Neural crest cell (in vitro differentiated cells): ENCODE data around the gene ASH1L. TPM values are rescaled to one million over a fixed set of nuclear protein-coding genes. Genes with fewer than 3 reads are reported as not detected.
A peak's percentile ranks its signal among the peaks of the same experiment; 100 is the strongest.
"Not testable (repeated sequence)": the region's sequence is repeated elsewhere in the genome, so short reads cannot be mapped to it uniquely, and the experiment has no call there.

ENCODE experiments used
- DNase-seq: peaks from one replicate; pipeline ENCODE4 v3.0.0; 2021; ENCODE audit warnings: low read depth, mixed read lengths, low spot score
- H3K27ac Mint-ChIP-seq: one replicate; pipeline ENCODE4 v1.8.0; 2021; ENCODE audit warnings: mild to moderate bottlenecking, mixed read lengths; ENCODE audit not compliant: unreplicated experiment
- H3K27me3 Mint-ChIP-seq: 2 replicates; pipeline ENCODE4 v1.8.0; 2021; ENCODE audit warnings: low read depth, mild to moderate bottlenecking, mixed read lengths
- H3K36me3 Mint-ChIP-seq: 2 replicates; pipeline ENCODE4 v1.8.0; 2021; ENCODE audit warnings: low read depth, mild to moderate bottlenecking, mixed read lengths
- H3K4me1 Mint-ChIP-seq: 2 replicates; pipeline ENCODE4 v1.8.0; 2021; ENCODE audit warnings: mixed read lengths
- H3K4me3 Mint-ChIP-seq: one replicate; pipeline ENCODE4 v1.8.0; 2021; ENCODE audit warnings: mild to moderate bottlenecking, mixed read lengths
- H3K9me3 Mint-ChIP-seq: 2 replicates; pipeline ENCODE4 v1.8.0; 2021; ENCODE audit warnings: mixed read lengths
- CTCF ChIP-seq: fragments of 200-600 bp; sonication (generic); conservative IDR thresholded peaks from 2 replicates; pipeline ENCODE4 v1.5.0; 2021; ENCODE audit warnings: antibody characterized with exemption, mild to moderate bottlenecking
- total RNA-seq: library from RNA; stranded (reverse); gene quantifications from 2 replicates; pipeline ENCODE4 v1.2.1, GENCODE V29; 2021

ASH1L gene
- total RNA-seq, 1 donor from 2014 or later, result 35.4 TPM

GRCh38 chr1:155504207-155504606 lies 58.4 kb downstream of the ASH1L start:
- DNase-seq, result no peak
- H3K4me3 Mint-ChIP-seq, result no peak overlapping the region
- no peaks in the 10 kb centered on the region for H3K9me3 Mint-ChIP-seq
- H3K36me3 Mint-ChIP-seq, result no peaks in the 10 kb centered on the region
- no peak overlapping the region for H3K27ac Mint-ChIP-seq
- peak; percentile 54 for TF ChIP-seq CTCF
- H3K4me1 Mint-ChIP-seq, result peaks cover 14% of the 10 kb centered on the region
- H3K27me3 Mint-ChIP-seq, result no peaks in the 10 kb centered on the region

- H3K27ac Mint-ChIP-seq, result no peak overlapping the region
- H3K4me1 Mint-ChIP-seq, result peaks cover 15% of the 10 kb centered on the region
Measured at GRCh38 chr1:155499953-155500639, 62.5 kb downstream of the ASH1L start.

GRCh38 chr1:155499263-155499662 lies 63.3 kb downstream of the ASH1L start:
- no peak for TF ChIP-seq CTCF
- no peak for DNase-seq

More at GRCh38 chr1:155499953-155500639, 62.5 kb downstream of the ASH1L start:
- Mint-ChIP-seq H3K4me3 (no peak overlapping the region), H3K27me3 (no peaks in the 10 kb centered on the region), H3K36me3 (no peaks in the 10 kb centered on the region), H3K9me3 (no peaks in the 10 kb centered on the region)
- TF ChIP-seq CTCF, result no peak
- DNase-seq, result no peak

GRCh38 chr1:155493595-155493994 lies 69.0 kb downstream of the ASH1L start:
- H3K27ac Mint-ChIP-seq, H3K27me3 Mint-ChIP-seq, H3K36me3 Mint-ChIP-seq, H3K4me3 Mint-ChIP-seq, DNase-seq, H3K4me1 Mint-ChIP-seq, H3K9me3 Mint-ChIP-seq: not testable (repeated sequence)

More at GRCh38 chr1:155499263-155499662, 63.3 kb downstream of the ASH1L start:
- Mint-ChIP-seq H3K27me3 (no peaks in the 10 kb centered on the region), H3K4me3 (no peak overlapping the region), H3K9me3 (no peaks in the 10 kb centered on the region), H3K27ac (no peak overlapping the region), H3K4me1 (peaks cover 15% of the 10 kb centered on the region), H3K36me3 (no peaks in the 10 kb centered on the region)

GRCh38 chr1:155488419-155488818 lies 74.2 kb downstream of the ASH1L start:
- H3K4me3 Mint-ChIP-seq, H3K27ac Mint-ChIP-seq, H3K9me3 Mint-ChIP-seq, DNase-seq, H3K4me1 Mint-ChIP-seq, H3K27me3 Mint-ChIP-seq, H3K36me3 Mint-ChIP-seq: not testable (repeated sequence)

- H3K4me1 Mint-ChIP-seq, result no peaks in the 10 kb centered on the region
- no peak for TF ChIP-seq CTCF
- DNase-seq, result no peak
- H3K4me3 Mint-ChIP-seq, result no peak overlapping the region
- H3K36me3 Mint-ChIP-seq, result peaks cover 2% of the 10 kb centered on the region
- H3K27ac Mint-ChIP-seq, result no peak overlapping the region
- no peaks in the 10 kb centered on the region for H3K9me3 Mint-ChIP-seq
- no peaks in the 10 kb centered on the region for H3K27me3 Mint-ChIP-seq
Measured at GRCh38 chr1:155487541-155487940, 75.1 kb downstream of the ASH1L start.

GRCh38 chr1:155486952-155487351 lies 75.7 kb downstream of the ASH1L start:
- not testable (repeated sequence) for H3K9me3 Mint-ChIP-seq, DNase-seq, H3K4me3 Mint-ChIP-seq, H3K27ac Mint-ChIP-seq, H3K36me3 Mint-ChIP-seq, H3K27me3 Mint-ChIP-seq, H3K4me1 Mint-ChIP-seq
